CD4-positive, alpha-beta T cell treated with Interleukin-21 for 1 hour (primary cell): Measurements from ENCODE around the gene ADAMTS6.

Experiments used
- DNase-seq: peaks from one replicate; pipeline ENCODE4 v3.0.0-alpha.2; 2020

ADAMTS6 gene

DNA sequence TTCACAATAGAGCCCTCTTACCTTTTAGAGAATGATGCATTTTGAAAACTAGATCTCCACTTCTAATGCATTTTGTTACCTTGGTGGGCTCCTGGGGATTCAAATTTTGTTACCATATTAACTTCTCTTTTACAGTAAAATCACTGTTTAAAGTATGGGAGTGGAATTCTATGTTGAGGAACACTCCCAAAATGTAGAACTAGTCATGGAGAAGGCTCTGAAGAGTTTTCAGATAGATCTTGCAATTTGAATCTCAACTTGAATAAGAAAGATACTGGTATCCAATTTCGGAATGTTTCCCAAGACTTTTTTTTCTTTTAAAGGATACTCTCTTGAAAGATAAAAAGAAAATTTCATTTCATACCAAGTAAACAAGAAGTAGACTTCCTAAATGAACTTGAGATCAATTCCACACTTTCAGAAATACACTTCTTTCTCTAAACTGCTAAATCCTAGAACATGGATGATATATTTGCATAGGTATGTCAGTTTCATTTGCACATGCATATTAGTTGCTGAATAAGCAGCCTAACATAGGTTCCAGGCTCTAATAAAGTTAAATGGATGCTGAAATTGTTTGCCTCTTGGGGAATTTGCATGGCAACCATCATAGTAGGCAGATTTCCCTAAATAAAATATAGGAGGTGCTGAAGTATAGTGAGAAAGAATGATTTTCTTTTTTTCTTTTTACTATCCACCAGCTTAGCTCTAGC is 205.4 kb downstream of the ADAMTS6 start:
- no peak for DNase-seq

DNA sequence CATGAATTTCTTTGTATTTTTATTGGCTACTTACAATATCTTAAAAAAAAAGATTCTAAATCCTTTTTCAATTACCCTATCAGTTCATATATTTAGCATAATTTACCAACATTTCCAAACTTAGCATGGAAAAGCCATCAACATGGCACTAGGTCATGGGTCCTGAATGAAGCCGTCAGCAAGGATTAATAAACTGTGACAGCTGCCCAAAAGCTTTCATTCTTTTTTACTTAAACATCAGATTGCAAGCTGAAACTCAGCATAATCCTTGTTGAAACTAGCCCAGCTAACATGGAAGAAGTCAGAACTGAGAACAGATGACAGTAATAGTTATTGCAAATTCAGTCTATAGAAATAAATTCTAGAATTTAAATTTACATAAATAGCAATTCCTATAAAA is 209.8 kb downstream of the ADAMTS6 start:
- DNase-seq: no peak

DNA sequence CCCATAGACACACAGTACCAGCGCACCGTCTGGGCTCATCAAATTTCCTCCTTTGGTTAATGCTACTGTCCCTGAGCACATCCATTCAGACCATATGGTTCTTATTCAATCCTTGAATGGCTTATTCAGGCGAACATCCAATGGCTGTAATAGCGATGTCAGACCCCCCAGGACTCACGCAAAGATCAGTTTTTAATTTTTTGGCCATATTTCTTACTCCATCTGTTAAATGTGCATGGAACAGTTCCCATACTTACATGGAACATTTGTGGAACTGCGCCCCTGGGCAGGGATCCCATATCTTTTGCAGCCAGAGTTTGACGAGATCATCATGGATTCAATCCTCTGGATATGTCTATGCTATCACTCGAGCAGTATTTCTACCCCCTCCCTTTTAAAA is 213.2 kb downstream of the ADAMTS6 start:
- no peak for DNase-seq

- no peak for DNase-seq
Measured at GRCh38 chr5:65264420-65264819, 217.3 kb downstream of the ADAMTS6 start.

DNA sequence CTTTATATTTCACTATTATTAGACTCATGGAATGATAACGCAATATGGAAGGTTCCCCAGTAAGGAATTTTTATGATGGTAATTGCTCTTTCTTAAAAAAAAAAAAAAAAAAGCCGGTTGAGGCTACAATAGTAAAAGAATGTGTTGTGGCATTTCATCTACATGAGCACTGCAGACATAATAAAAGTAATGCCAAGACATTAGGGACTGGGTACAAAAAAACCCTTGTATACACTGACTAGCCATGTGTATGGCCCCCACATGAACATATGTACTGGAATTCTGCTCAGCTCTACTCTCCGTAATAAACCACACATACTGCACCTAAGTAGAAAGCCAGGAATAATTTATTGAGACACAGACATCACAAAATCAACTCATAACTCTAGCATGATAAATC is 218.4 kb downstream of the ADAMTS6 start:
- DNase-seq: no peak

- no peak for DNase-seq
Measured at GRCh38 chr5:65262649-65263059, 219.1 kb downstream of the ADAMTS6 start.

DNA sequence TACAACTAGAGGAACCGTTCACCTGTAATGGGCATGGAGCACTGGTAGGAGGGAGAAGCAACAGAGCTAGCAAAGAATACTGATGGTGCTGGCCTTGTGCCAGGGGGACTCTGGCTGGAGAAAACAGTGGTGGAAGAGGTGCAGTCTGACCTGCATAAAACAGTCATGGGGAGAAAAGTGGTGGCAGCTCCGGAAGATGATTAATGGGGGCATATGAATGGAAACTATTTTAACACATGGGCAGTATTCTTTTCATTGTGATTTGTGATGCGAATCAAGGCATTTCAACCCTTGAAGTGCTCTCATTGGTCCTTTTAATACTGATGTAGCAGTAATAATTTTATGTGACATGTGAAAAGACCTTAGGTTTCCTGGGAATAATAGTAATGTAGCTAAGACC is 219.6 kb downstream of the ADAMTS6 start:
- DNase-seq: no peak

DNA sequence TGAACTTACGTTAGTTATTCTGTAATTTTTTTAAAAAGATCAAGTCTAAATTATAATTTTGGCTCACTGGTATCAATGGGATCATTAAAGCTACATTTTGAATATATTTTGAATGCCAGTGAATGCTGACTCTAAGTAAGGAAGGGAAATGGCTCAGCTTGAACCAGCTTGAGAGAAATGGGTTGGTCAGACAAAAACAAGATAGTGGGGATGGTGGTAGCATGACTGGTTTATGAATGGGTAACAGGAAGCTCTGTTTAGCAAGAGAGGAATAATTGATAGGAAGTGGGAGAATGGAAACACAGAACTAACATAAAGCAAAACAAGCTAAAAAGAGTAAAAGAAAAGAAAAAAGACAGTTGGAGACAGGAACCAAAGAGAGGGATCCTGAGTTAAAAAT is 220.2 kb downstream of the ADAMTS6 start:
- DNase-seq: no peak

- no peak for DNase-seq
Measured at GRCh38 chr5:65255294-65255693, 226.4 kb downstream of the ADAMTS6 start.

DNA sequence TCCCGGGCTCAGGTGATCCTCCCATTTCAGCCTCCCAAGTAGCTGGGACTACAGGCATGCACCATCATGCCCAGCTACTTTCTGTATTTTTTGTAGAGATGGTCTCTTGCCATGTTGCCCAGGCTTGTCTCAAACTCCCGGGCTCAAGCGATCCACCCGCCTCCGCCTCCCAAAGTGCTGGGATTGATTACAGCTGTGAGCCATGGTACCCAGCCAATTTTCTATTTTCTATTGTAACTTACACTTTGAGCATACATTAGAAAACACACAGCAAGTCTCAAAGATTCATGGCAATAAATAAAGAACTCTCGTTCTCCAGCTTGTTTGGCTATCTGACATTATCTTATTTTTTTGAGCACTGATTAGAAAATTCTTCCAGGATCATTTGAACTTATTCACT is 228.7 kb downstream of the ADAMTS6 start:
- DNase-seq: no peak

- DNase-seq: no peak
Measured at GRCh38 chr5:65248896-65249295, 232.8 kb downstream of the ADAMTS6 start.

GRCh38 chr5:65247594-65247993 is 234.1 kb downstream of the ADAMTS6 start:
- DNase-seq: no peak

DNA sequence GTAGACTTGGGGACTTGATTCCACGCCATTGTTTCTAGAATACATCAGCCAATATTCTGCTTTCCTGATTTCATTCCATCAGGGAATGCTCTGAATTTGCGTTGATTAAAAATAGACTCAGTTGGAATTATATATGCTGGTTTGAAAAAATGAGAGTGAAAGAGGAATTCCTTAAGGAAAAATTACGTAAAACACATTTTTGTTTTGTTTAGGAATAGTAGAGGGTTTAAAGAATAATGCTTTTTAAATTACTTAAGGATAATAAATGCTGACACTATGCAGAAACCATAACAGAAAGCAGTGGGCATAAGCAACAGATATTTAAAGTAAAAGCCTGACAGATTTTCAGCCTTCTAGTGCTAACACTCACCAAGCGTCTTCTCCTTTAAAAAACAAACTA is 235.0 kb downstream of the ADAMTS6 start:
- DNase-seq: no peak

GRCh38 chr5:65244031-65244430 is 237.7 kb downstream of the ADAMTS6 start:
- no peak for DNase-seq

DNA sequence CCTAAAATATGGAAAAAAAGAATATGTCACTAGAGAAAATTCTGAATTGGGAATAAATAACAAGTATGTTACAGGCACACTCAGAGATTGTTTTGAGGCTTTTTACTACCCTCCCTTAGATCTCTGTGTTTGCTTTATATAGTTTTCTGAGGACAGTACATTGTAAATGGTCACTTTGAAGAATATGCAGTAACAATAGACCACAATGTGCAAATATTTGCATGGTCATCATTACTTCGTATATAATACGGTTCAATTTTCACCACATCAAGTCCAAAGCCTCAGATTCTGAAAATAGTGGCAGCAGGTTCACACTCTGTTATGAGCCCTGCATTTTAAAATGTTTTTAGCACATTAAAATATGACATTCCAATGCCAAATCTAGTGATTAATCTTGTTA is 238.6 kb downstream of the ADAMTS6 start:
- DNase-seq: no peak

DNA sequence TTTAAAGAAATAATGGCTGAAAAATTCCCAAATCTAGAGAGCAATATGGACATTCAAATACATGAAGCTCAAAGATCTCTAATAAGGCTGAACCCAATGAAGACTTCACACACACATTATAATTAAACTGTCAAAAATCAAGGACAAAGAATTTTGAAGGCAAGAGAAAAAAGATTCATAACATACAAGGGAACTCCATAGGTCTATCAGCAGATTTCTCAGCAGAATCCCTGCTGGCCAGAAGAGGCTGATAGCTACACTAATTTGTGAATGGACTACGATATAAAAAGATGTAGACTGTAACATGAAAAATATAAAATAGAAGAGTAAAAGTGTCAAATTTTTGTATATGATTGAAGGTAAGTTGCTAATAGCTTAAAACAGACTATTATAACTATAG is 251.9 kb downstream of the ADAMTS6 start:
- no peak for DNase-seq

GRCh38 chr5:65213921-65214525 is 267.7 kb downstream of the ADAMTS6 start:
- DNase-seq: no peak

- DNase-seq: no peak
Measured at GRCh38 chr5:65209341-65209740, 272.4 kb downstream of the ADAMTS6 start.

DNA sequence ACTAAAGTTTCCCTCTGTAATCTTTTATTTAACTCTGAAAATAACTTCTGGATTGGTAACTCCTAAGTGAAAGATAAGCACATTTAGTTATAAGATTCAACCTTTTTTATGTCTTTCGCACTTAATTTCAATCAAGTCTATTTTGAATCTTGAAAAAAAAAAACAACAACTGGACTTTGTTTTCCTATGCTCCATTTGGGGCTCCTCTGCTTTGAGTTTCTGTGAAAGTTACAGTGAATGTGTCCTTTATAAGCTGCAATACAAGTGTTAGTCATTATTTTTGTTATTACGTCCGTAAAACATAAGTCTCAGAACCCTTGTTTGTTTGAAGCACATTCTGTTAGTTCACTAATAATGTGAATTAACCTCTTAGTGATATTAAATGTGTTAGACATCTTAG is 276.8 kb downstream of the ADAMTS6 start:
- no peak for DNase-seq

- no peak for DNase-seq
Measured at GRCh38 chr5:65203746-65204145, 278.0 kb downstream of the ADAMTS6 start.

DNA sequence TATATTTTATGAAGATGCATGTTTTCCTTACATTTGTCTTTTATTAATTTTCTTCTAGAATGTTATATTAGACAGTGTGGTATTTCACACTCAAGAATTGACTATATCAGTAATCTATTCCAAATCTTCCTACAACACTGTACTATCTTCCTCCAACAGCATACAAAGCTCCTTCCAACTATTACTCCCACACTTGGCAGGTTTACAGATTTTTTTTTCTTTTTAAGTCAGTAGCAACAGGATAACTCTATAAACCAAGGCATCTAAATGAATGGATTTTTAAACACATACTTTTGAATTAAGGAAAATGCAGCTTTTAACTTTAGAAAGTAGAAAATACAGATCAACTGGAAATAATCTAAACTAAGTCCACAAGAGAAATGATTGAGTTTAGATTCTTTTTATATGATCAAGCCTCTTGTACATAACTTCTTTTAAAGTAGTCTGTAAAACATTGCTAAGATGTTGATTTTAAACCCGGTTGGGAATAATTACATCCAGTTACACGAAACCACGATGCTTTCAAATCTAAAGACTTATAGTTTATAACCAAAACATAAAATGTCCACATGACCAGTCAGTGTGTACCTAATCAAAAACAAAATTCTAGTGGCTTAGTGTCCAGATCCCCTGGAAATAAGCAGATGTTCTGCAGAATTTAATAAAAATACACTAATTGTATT is 281.6 kb downstream of the ADAMTS6 start:
- no peak for DNase-seq

DNA sequence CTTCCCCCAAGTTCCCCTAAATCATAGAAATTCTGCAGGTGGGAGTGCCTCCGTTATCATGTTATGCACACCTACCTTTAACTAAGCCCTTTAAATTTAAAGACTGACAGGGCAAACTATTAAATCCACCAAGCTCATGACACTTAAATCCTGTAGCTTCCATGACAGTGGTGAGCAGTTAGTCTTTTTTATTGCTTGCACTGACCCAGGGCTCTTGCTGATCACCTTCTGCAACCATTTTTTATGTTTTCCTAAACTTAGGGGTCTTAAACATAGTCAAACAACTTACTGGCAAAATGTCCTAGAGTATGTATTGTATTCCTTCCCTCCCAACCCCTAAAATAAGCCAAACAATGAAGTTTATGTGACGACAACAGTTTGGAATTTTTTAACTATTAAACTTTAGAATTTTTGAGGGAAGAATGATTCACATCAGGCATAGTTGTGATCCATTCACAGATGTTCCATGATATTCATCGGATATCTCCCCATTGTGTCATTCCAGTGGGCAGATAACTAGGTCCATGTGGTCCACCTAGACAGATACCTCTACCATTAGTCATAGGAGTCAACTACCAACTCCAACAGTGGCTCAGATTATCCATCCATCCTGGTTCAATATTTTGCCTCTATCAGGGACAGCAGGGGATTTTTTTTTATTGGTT is 283.1 kb downstream of the ADAMTS6 start:
- DNase-seq: no peak

DNA sequence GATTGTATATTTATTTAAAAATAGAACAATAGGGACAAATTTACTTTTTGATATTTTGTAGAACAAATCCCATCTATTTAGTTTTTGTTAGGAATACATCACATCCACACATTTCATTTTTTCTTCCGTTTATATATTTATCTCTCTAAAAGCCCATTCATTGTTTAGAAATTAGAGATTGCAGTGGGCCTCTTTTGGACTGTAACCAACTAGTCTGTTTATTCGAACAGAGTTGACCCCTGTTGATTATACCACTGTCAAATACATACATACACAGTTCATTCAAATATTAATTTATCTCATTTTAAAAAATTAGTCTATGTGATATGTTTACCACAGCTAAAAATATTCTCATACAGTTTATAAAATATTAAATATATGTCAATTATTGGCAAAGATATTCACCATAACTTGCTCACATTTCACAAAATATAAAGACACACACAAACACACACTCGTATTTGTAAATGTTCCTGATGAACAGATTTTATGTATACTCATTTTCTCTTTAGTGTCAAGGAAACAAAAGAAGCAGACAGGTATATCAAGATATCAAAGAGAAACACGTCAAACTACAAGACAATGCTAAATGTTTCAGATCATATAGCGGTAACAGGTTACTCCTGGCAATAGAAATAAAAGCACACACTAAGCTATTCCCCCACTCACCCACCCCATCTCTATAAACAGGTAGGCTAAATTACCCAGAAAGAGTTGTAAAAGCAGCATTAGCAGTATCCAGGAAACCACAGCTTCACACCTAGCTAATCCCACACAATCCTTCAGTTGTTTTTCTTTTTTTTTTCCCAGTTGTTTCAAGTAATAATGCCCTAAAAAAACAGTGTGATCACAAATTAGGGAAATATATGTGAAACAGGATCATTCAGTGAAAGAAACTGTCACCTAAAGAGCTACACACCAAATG is 283.9 kb downstream of the ADAMTS6 start:
- no peak for DNase-seq
